ENCODE measurements around the gene CUEDC1. TPM values are rescaled to one million over a fixed set of nuclear protein-coding genes. Genes with fewer than 3 reads are reported as not detected.

Gene CUEDC1
- total RNA-seq, 1 donor from 2014 or later: 3.2 TPM

GRCh38 chr17:57915985-57916757 is 39.0 kb downstream of the CUEDC1 start:
- DNase-seq (ENCODE audit: low read depth in 2 of 2): peak in 1 of 2 donors; percentile 46

- DNase-seq (ENCODE audit: low read depth in 2 of 2): no peak
These were observed 39.7 kb downstream of the CUEDC1 start for GRCh38 chr17:57915544-57915943.

- DNase-seq (ENCODE audit: low read depth in 2 of 2): no peak
These were observed 40.7 kb downstream of the CUEDC1 start for GRCh38 chr17:57914273-57915142.

GRCh38 chr17:57913575-57914272 is 41.5 kb downstream of the CUEDC1 start:
- no peak for DNase-seq (ENCODE audit: low read depth in 2 of 2)

GRCh38 chr17:57911834-57912673 is 43.2 kb downstream of the CUEDC1 start:
- DNase-seq (ENCODE audit: low read depth in 2 of 2): peak; percentile 84 to 98

- DNase-seq (ENCODE audit: low read depth in 2 of 2): no peak
These were observed 44.5 kb downstream of the CUEDC1 start for GRCh38 chr17:57910462-57911420.

GRCh38 chr17:57909551-57909950 is 45.7 kb downstream of the CUEDC1 start:
- no peak for DNase-seq (ENCODE audit: low read depth in 2 of 2)

- DNase-seq (ENCODE audit: low read depth in 2 of 2): no peak
These were observed 46.9 kb downstream of the CUEDC1 start for GRCh38 chr17:57908278-57908677.

GRCh38 chr17:57906910-57907309 is 48.3 kb downstream of the CUEDC1 start:
- DNase-seq (ENCODE audit: low read depth in 2 of 2): no peak

- DNase-seq (ENCODE audit: low read depth in 2 of 2): no peak
These were observed 49.2 kb downstream of the CUEDC1 start for GRCh38 chr17:57905875-57906455.

GRCh38 chr17:57903961-57904360 is 51.3 kb downstream of the CUEDC1 start:
- no peak for DNase-seq (ENCODE audit: low read depth in 2 of 2)

GRCh38 chr17:57902800-57903759 is 52.1 kb downstream of the CUEDC1 start:
- peak; percentile 55 to 89 for DNase-seq (ENCODE audit: low read depth in 2 of 2)

- peak in 1 of 2 donors; percentile 59 for DNase-seq (ENCODE audit: low read depth in 2 of 2)
These were observed 53.0 kb downstream of the CUEDC1 start for GRCh38 chr17:57902117-57902799.

- DNase-seq (ENCODE audit: low read depth in 2 of 2): no peak
These were observed 54.0 kb downstream of the CUEDC1 start for GRCh38 chr17:57900991-57901743.

GRCh38 chr17:57899822-57900221 is 55.4 kb downstream of the CUEDC1 start:
- peak in 1 of 2 donors; percentile 42 for DNase-seq (ENCODE audit: low read depth in 2 of 2)

- no peak for DNase-seq (ENCODE audit: low read depth in 2 of 2)
These were observed 55.8 kb downstream of the CUEDC1 start for GRCh38 chr17:57899391-57899790.

Measured in lung microvascular endothelial cell (primary cell).